Type B pancreatic cell (in vitro differentiated cells): ENCODE measurements around the gene GPR108. TPM values are rescaled to one million over a fixed set of nuclear protein-coding genes. Genes with fewer than 3 reads are reported as not detected.
"Not testable (repeated sequence)": the region's sequence is repeated elsewhere in the genome, so short reads cannot be mapped to it uniquely, and the experiment has no call there.

ENCODE experiments used
- DNase-seq: peaks from one replicate; pipeline ENCODE4 v3.0.0; 2021; ENCODE audit warnings: mixed read lengths; ENCODE audit not compliant: unreplicated experiment; ENCODE audit errors: extremely low spot score
- H3K27ac Mint-ChIP-seq: 2 replicates; pipeline ENCODE4 v1.8.0; 2021; ENCODE audit warnings: mild to moderate bottlenecking, mixed read lengths
- H3K27me3 Mint-ChIP-seq: 2 replicates; pipeline ENCODE4 v1.8.0; 2021; ENCODE audit warnings: mixed read lengths
- H3K36me3 Mint-ChIP-seq: 2 replicates; pipeline ENCODE4 v1.8.0; 2021; ENCODE audit warnings: mixed read lengths
- H3K4me1 Mint-ChIP-seq: one replicate; pipeline ENCODE4 v1.8.0; 2021; ENCODE audit warnings: mixed read lengths; ENCODE audit not compliant: unreplicated experiment
- H3K4me3 Mint-ChIP-seq: 2 replicates; pipeline ENCODE4 v1.8.0; 2021; ENCODE audit warnings: mild to moderate bottlenecking, mixed read lengths
- H3K9me3 Mint-ChIP-seq: 2 replicates; pipeline ENCODE4 v1.8.0; 2021; ENCODE audit warnings: mixed read lengths
- CTCF ChIP-seq: fragments of 200-600 bp; sonication (generic); conservative IDR thresholded peaks from 2 replicates; pipeline ENCODE4 v1.5.0; 2021; ENCODE audit warnings: antibody characterized with exemption, mild to moderate bottlenecking
- total RNA-seq: library from RNA; stranded (reverse); gene quantifications from 2 replicates; pipeline ENCODE4 v1.2.1, GENCODE V29; 2021; ENCODE audit warnings: low replicate concordance

The GPR108 gene
- total RNA-seq, 1 donor from 2014 or later, result 55.4 TPM

GRCh38 chr19:6754136-6754535, 16.8 kb upstream of the GPR108 start:
- no peak overlapping the region for H3K4me3 Mint-ChIP-seq
- peaks cover 11% of the 10 kb centered on the region for H3K36me3 Mint-ChIP-seq
- H3K27ac Mint-ChIP-seq, result no peak overlapping the region
- DNase-seq, result no peak
- no peaks in the 10 kb centered on the region for H3K27me3 Mint-ChIP-seq
- H3K4me1 Mint-ChIP-seq, result peaks cover 4% of the 10 kb centered on the region
- no peak for TF ChIP-seq CTCF
- H3K9me3 Mint-ChIP-seq, result no peaks in the 10 kb centered on the region

DNA sequence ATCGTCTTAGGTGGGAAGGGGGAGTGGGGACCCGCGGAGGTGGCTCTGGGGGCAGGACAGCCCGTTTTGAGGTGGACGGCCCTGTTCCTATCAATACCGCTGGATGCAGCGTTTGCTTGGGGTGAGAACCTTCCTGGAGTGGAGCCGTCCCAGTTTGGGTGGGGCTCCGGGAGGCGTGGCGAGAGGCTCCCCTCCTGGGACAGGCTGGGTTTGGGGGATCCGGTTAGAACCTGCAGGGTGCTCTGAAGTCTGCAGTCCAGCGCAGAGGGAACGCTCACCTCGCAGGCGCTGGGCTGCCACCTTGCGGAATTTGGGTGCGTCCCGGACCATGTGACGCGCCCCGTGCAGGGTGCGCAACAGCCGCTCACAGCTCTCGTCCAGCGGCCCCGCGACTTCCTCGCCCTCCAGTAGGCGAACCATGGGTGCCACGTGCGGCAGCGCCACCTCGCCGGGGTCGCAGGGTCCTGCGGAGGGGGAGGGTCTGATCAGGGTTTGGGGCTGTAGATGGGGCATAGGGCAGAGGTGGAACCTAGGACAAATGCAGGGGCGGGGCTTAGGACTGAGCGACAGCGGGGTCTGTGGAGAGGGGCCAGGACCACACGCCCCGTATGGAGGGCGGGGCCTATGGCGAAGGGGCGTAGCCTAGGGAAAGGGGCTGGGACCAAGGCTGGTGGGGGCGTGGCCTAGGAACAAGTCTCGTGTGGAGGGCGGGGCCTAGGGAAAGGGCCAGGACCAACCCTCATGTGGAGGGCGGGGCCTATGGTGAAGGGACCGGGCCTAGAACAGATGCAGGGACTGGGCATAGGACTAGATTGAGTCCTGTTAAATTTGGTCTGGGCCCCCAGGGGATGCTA, 16.0 kb upstream of the GPR108 start:
- H3K4me3 Mint-ChIP-seq, result peak overlapping the region; percentile 84
- H3K4me1 Mint-ChIP-seq, result peaks cover 4% of the 10 kb centered on the region
- no peaks in the 10 kb centered on the region for H3K9me3 Mint-ChIP-seq
- peak overlapping the region; percentile 90 for H3K27ac Mint-ChIP-seq
- TF ChIP-seq CTCF, result peak; percentile 45
- H3K36me3 Mint-ChIP-seq, result peaks cover 11% of the 10 kb centered on the region
- DNase-seq, result peak; percentile 81
- H3K27me3 Mint-ChIP-seq, result no peaks in the 10 kb centered on the region

GRCh38 chr19:6752256-6753177, 15.1 kb upstream of the GPR108 start:
- DNase-seq, result peak; percentile 74
- H3K9me3 Mint-ChIP-seq, result no peaks in the 10 kb centered on the region
- H3K4me3 Mint-ChIP-seq, result peak overlapping the region; percentile 84
- H3K4me1 Mint-ChIP-seq, result peaks cover 4% of the 10 kb centered on the region
- peaks cover 17% of the 10 kb centered on the region for H3K36me3 Mint-ChIP-seq
- TF ChIP-seq CTCF, result no peak
- H3K27me3 Mint-ChIP-seq, result no peaks in the 10 kb centered on the region
- peak overlapping the region; percentile 90 for H3K27ac Mint-ChIP-seq

GRCh38 chr19:6751189-6751588, 13.8 kb upstream of the GPR108 start:
- H3K4me1 Mint-ChIP-seq, result peaks cover 4% of the 10 kb centered on the region
- H3K27me3 Mint-ChIP-seq, result no peaks in the 10 kb centered on the region
- no peak for TF ChIP-seq CTCF
- DNase-seq, result no peak
- no peak overlapping the region for H3K4me3 Mint-ChIP-seq
- peak overlapping the region; percentile 59 for H3K27ac Mint-ChIP-seq
- peaks cover 17% of the 10 kb centered on the region for H3K36me3 Mint-ChIP-seq
- H3K9me3 Mint-ChIP-seq, result no peaks in the 10 kb centered on the region

DNA sequence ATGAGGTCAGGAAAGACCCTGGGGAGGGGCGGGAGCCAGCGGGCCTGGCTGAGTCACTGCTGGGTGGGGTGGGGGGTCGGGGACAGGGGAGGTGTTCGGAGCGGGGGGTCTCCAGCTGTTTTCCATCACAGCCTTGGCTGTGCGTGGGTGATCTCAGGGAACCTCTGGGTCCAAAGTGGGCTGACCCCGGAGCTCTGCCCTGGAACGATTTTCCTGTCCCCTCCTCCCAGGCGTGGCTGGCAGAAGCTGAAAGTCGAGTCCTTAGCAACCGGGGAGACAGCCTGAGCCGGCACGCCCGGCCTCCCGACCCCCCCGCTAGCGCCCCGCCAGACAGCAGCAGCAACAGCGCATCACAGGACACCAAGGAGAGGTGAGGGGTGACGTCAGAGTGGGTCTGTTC, 12.7 kb upstream of the GPR108 start:
- DNase-seq, result no peak
- H3K36me3 Mint-ChIP-seq, result peaks cover 23% of the 10 kb centered on the region

GRCh38 chr19:6748543-6748942, 11.2 kb upstream of the GPR108 start:
- H3K4me1 Mint-ChIP-seq, result peaks cover 19% of the 10 kb centered on the region
- not testable (repeated sequence) for DNase-seq, H3K27me3 Mint-ChIP-seq, H3K9me3 Mint-ChIP-seq, H3K27ac Mint-ChIP-seq, H3K4me3 Mint-ChIP-seq
- peaks cover 32% of the 10 kb centered on the region for H3K36me3 Mint-ChIP-seq

More for the DNA sequence above, 12.7 kb upstream of the GPR108 start:
- no peak for TF ChIP-seq CTCF
- H3K4me3 Mint-ChIP-seq, result peak overlapping the region; percentile 27
- H3K27ac Mint-ChIP-seq, result no peak overlapping the region
- no peaks in the 10 kb centered on the region for H3K9me3 Mint-ChIP-seq
- H3K4me1 Mint-ChIP-seq, result peaks cover 9% of the 10 kb centered on the region
- H3K27me3 Mint-ChIP-seq, result no peaks in the 10 kb centered on the region
